ENCODE data around the gene SLC38A2.

Gene SLC38A2

GRCh38 chr12:46410495-46410894, 37.9 kb upstream of the SLC38A2 start:
- DNase-seq (ENCODE audit: low read depth), result no peak
- no peak for TF ChIP-seq CTCF (IDR thresholded peaks at IDR 0.05; ENCODE audit: low read length, missing control alignments)
- no peak overlapping the region for H3K4me3 ChIP-seq (replicated peaks; ENCODE audit: low read depth, low read length)

GRCh38 chr12:46409974-46410373, 37.4 kb upstream of the SLC38A2 start:
- TF ChIP-seq CTCF (IDR thresholded peaks at IDR 0.05; ENCODE audit: low read length, missing control alignments), result no peak
- no peak for DNase-seq (ENCODE audit: low read depth)
- no peak overlapping the region for H3K4me3 ChIP-seq (replicated peaks; ENCODE audit: low read depth, low read length)

GRCh38 chr12:46409342-46409741, 36.8 kb upstream of the SLC38A2 start:
- no peak for DNase-seq (ENCODE audit: low read depth)
- H3K4me3 ChIP-seq (replicated peaks; ENCODE audit: low read depth, low read length), result no peak overlapping the region
- no peak for TF ChIP-seq CTCF (IDR thresholded peaks at IDR 0.05; ENCODE audit: low read length, missing control alignments)

GRCh38 chr12:46408441-46408840, 35.9 kb upstream of the SLC38A2 start:
- no peak for TF ChIP-seq CTCF (IDR thresholded peaks at IDR 0.05; ENCODE audit: low read length, missing control alignments)
- H3K4me3 ChIP-seq (replicated peaks; ENCODE audit: low read depth, low read length), result no peak overlapping the region
- no peak for DNase-seq (ENCODE audit: low read depth)

- no peak for TF ChIP-seq CTCF (IDR thresholded peaks at IDR 0.05; ENCODE audit: low read length, missing control alignments)
- no peak overlapping the region for H3K4me3 ChIP-seq (replicated peaks; ENCODE audit: low read depth, low read length)
- DNase-seq (ENCODE audit: low read depth), result no peak
These were observed 34.8 kb upstream of the SLC38A2 start for GRCh38 chr12:46407361-46407760.

GRCh38 chr12:46406352-46407027, 33.9 kb upstream of the SLC38A2 start:
- DNase-seq (ENCODE audit: low read depth), result peak; percentile 56
- no peak overlapping the region for H3K4me3 ChIP-seq (replicated peaks; ENCODE audit: low read depth, low read length)
- TF ChIP-seq CTCF (IDR thresholded peaks at IDR 0.05; ENCODE audit: low read length, missing control alignments), result no peak

- no peak for DNase-seq (ENCODE audit: low read depth)
- no peak overlapping the region for H3K4me3 ChIP-seq (replicated peaks; ENCODE audit: low read depth, low read length)
- no peak for TF ChIP-seq CTCF (IDR thresholded peaks at IDR 0.05; ENCODE audit: low read length, missing control alignments)
These were observed 32.2 kb upstream of the SLC38A2 start for GRCh38 chr12:46404733-46405132.
